NCI-H2227 treated with DMSO at 0.1 percent for 48 hours (cell line): ENCODE results near the gene ESYT1.

ENCODE experiments used
- DNase-seq: peaks from one replicate; lab custom pipeline; 2025; lab: John Stamatoyannopoulos, UW

ESYT1 gene

GRCh38 chr12:56127888-56128669 lies at the start of gene ESYT1:
ESYT1 (plus strand) TSS chr12:56128267; CDS start chr12:56128320, 53 bp downstream.
- peak; percentile 95 for DNase-seq

- DNase-seq = no peak
Measured at GRCh38 chr12:56078427-56078826, 49.6 kb upstream of the ESYT1 start.

- DNase-seq = peak; percentile 67
Measured at GRCh38 chr12:56078931-56079722, 48.9 kb upstream of the ESYT1 start.

GRCh38 chr12:56079723-56080555 lies 48.1 kb upstream of the ESYT1 start, which contains the start of gene ERBB3:
ERBB3 (plus strand) TSS chr12:56080165; CDS start chr12:56080301, 136 bp downstream.
- DNase-seq = peak; percentile 29

GRCh38 chr12:56080556-56081138 lies 47.4 kb upstream of the ESYT1 start:
- no peak for DNase-seq

GRCh38 chr12:56081393-56082347 lies 46.4 kb upstream of the ESYT1 start:
- DNase-seq = no peak

GRCh38 chr12:56082382-56082781 lies 45.7 kb upstream of the ESYT1 start:
- no peak for DNase-seq

- DNase-seq = no peak
Measured at GRCh38 chr12:56082967-56083366, 45.1 kb upstream of the ESYT1 start.

GRCh38 chr12:56084958-56085543 lies 43.0 kb upstream of the ESYT1 start:
- no peak for DNase-seq

- no peak for DNase-seq
Measured at GRCh38 chr12:56086096-56086495, 42.0 kb upstream of the ESYT1 start.

- DNase-seq = no peak
Measured at GRCh38 chr12:56086608-56087007, 41.5 kb upstream of the ESYT1 start.

- DNase-seq = no peak
Measured at GRCh38 chr12:56087220-56087619, 40.8 kb upstream of the ESYT1 start.

GRCh38 chr12:56097738-56098137 lies 30.3 kb upstream of the ESYT1 start:
- DNase-seq = no peak

- no peak for DNase-seq
Measured at GRCh38 chr12:56098592-56098991, 29.5 kb upstream of the ESYT1 start.

GRCh38 chr12:56099787-56100186 lies 28.3 kb upstream of the ESYT1 start:
- DNase-seq = no peak

GRCh38 chr12:56101045-56101444 lies 27.0 kb upstream of the ESYT1 start:
- DNase-seq = no peak

- no peak for DNase-seq
Measured at GRCh38 chr12:56102683-56103065, 25.4 kb upstream of the ESYT1 start.

GRCh38 chr12:56103066-56103711 lies 24.9 kb upstream of the ESYT1 start:
- no peak for DNase-seq

GRCh38 chr12:56103823-56104108 lies 24.3 kb upstream of the ESYT1 start:
- no peak for DNase-seq
